ENCODE data around the gene LAGE3.

The LAGE3 gene

GRCh38 chrX:154478728-154479622 lies at the start of gene LAGE3:
TSS of gene LAGE3 (minus strand) at chrX:154479281. CDS start at chrX:154478915, 366 bp downstream.
- ATAC-seq (ENCODE audit: low read depth): peak; percentile 84
- Histone ChIP-seq H3K4me3 (ENCODE audit: severe bottlenecking) (peak within 1 kb of the TSS; percentile 41), H3K27me3 (ENCODE audit: insufficient read depth, poor library complexity, severe bottlenecking) (no peaks in the 10 kb centered on the region), H3K4me1 (ENCODE audit: insufficient read depth, poor library complexity, severe bottlenecking) (no peaks in the 10 kb centered on the region), H3K9me3 (ENCODE audit: severe bottlenecking) (no peaks in the 10 kb centered on the region), H3K36me3 (ENCODE audit: low read depth) (peaks cover 4% of the 10 kb centered on the region; the same call in 1 of the 2 replicates), H3K27ac (ENCODE audit: poor library complexity, severe bottlenecking) (peak within 1 kb of the TSS; percentile 42)
- peak; percentile 84 for DNase-seq (ENCODE audit: low spot score)
- no peak for TF ChIP-seq CTCF (IDR thresholded peaks at IDR 0.05; ENCODE audit: poor library complexity, severe bottlenecking)

GRCh38 chrX:154526901-154527675 lies 48.0 kb upstream of the LAGE3 start:
- Histone ChIP-seq H3K27ac (ENCODE audit: poor library complexity, severe bottlenecking) (peak overlapping the region; percentile 60), H3K4me1 (ENCODE audit: insufficient read depth, poor library complexity, severe bottlenecking) (peaks cover 19% of the 10 kb centered on the region), H3K36me3 (ENCODE audit: low read depth) (no peaks in the 10 kb centered on the region), H3K27me3 (ENCODE audit: insufficient read depth, poor library complexity, severe bottlenecking) (no peaks in the 10 kb centered on the region), H3K9me3 (ENCODE audit: severe bottlenecking) (no peaks in the 10 kb centered on the region), H3K4me3 (ENCODE audit: severe bottlenecking) (no peak overlapping the region)
- ATAC-seq (ENCODE audit: low read depth) (peak; percentile 88), DNase-seq (ENCODE audit: low spot score) (no peak)
- TF ChIP-seq CTCF (IDR thresholded peaks at IDR 0.05; ENCODE audit: poor library complexity, severe bottlenecking): peak; percentile 53

- no peaks in the 10 kb centered on the region for H3K36me3 ChIP-seq (ENCODE audit: low read depth)
These were observed 46.8 kb upstream of the LAGE3 start for GRCh38 chrX:154525606-154526490.

DNA sequence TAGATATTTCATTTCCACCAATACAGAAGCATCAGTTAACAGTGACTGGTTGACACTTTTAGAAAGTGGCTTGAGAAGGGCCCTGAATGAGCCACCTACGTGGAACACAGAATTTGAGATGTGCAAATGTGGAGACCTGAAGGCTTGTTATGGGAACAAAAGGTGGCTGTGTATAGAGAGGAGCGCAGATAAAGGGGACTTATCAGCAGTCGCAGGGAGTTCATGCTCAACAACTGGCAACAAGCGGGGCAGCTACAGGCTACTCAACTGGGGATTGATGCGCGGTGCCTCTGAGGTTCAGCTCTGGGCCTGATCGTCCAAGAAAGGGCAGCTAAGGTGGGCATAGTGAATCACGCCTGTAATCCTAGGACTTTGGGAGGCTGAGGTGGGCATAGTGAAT lies 40.3 kb upstream of the LAGE3 start:
- no peaks in the 10 kb centered on the region for H3K4me1 ChIP-seq (ENCODE audit: insufficient read depth, poor library complexity, severe bottlenecking)
- no peaks in the 10 kb centered on the region for H3K27me3 ChIP-seq (ENCODE audit: insufficient read depth, poor library complexity, severe bottlenecking)
- DNase-seq (ENCODE audit: low spot score) (no peak), ATAC-seq (ENCODE audit: low read depth) (no peak)
- no peak overlapping the region for H3K27ac ChIP-seq (ENCODE audit: poor library complexity, severe bottlenecking)
- H3K36me3 ChIP-seq (ENCODE audit: low read depth): no peaks in the 10 kb centered on the region
- no peak overlapping the region for H3K4me3 ChIP-seq (ENCODE audit: severe bottlenecking)
- TF ChIP-seq CTCF (IDR thresholded peaks at IDR 0.05; ENCODE audit: poor library complexity, severe bottlenecking): no peak
- H3K9me3 ChIP-seq (ENCODE audit: severe bottlenecking): no peaks in the 10 kb centered on the region

More at GRCh38 chrX:154525606-154526490, 46.8 kb upstream of the LAGE3 start:
- Histone ChIP-seq H3K9me3 (ENCODE audit: severe bottlenecking) (no peaks in the 10 kb centered on the region), H3K4me1 (ENCODE audit: insufficient read depth, poor library complexity, severe bottlenecking) (peaks cover 19% of the 10 kb centered on the region), H3K27me3 (ENCODE audit: insufficient read depth, poor library complexity, severe bottlenecking) (no peaks in the 10 kb centered on the region), H3K4me3 (ENCODE audit: severe bottlenecking) (no peak overlapping the region), H3K27ac (ENCODE audit: poor library complexity, severe bottlenecking) (peak overlapping the region; percentile 60)
- TF ChIP-seq CTCF (IDR thresholded peaks at IDR 0.05; ENCODE audit: poor library complexity, severe bottlenecking): no peak
- DNase-seq (ENCODE audit: low spot score): no peak
- ATAC-seq (ENCODE audit: low read depth): no peak
